HG02588 (cell line): ENCODE measurements around the gene KLHDC3.
A peak's percentile ranks its signal among the peaks of the same experiment; 100 is the strongest.

Experiments used
- ATAC-seq: cut with Tn5 transposase; IDR thresholded peaks from one replicate; pipeline ENCODE4 v1.9.1; 2021; ENCODE audit warnings: mild to moderate bottlenecking, moderate library complexity; ENCODE audit not compliant: unreplicated experiment

KLHDC3 gene

DNA sequence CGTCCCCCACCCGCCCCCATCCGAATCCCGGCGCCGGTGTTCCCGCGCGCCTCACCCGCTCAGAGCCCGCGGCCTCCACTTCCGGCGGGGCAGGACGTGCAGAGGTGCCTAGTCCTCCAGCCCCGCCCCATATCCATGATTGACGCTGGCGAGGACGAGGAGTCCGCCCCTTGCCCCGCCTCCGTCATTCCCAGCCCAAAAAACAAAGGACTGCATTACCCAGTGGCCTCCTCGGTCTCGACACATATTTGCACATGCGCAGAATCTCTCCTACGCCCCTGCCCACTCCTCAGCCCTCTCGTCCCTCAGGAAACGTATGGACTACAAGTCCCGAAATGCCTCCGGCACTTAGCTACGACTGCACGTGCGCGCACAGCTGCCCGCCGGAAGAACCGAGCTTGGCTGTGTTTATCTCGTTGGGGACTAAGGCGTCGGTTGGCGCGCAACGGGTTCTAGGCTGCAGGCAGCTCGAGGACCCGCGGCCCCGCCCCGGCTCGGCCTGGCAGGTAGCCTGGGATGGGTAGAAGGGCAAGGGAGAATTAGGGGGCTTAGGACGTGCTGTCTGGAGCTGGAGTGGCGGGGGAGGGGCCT, at the start of gene KLHDC3, which contains the start of gene MEA1:
TSS of gene KLHDC3 (plus strand) at position 407 of the 591 bp plus-strand sequence. CDS start 2,944 bp downstream, outside the sequence.
TSS of gene MEA1 (minus strand) at position 104 of the 591 bp plus-strand sequence. CDS start 133 bp downstream, outside the sequence.
- ATAC-seq, result peak; percentile 94

GRCh38 chr6:42966571-42966970, 47.5 kb upstream of the KLHDC3 start:
- ATAC-seq, result no peak

GRCh38 chr6:42967228-42967627, 46.8 kb upstream of the KLHDC3 start:
- no peak for ATAC-seq

DNA sequence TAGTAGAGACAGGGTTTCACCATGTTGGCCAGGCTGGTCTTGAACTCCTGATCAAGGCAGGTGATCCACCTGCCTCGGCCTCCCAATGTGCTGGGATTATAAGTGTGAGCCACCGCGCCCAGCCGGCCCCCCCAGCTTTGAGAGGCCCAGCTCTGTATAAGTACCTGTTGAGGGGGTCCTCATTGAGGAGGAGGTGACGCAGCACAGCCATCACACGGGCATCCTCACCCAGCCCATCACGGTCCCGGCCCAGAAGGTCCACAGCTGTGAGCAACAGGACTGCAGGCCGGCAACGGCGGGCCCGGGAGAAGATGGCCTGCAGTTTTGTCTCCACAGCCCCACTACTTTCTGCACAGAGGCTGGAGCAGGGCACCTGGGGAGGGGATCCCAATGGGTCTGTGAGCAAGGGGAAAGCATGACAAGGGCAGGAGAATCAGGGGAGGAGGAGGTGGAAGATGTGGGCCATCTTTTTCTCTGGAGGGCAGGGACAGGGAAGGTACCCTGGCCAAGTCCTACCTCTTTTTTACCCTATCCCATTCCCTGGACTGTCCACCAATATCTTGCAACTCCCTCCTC, 45.8 kb upstream of the KLHDC3 start:
- ATAC-seq, result no peak

GRCh38 chr6:42968783-42969182, 45.3 kb upstream of the KLHDC3 start:
- ATAC-seq, result no peak

GRCh38 chr6:42969431-42969830, 44.6 kb upstream of the KLHDC3 start:
- no peak for ATAC-seq

GRCh38 chr6:42969934-42970333, 44.1 kb upstream of the KLHDC3 start:
- no peak for ATAC-seq

GRCh38 chr6:42970871-42971612, 43.0 kb upstream of the KLHDC3 start:
- no peak for ATAC-seq

DNA sequence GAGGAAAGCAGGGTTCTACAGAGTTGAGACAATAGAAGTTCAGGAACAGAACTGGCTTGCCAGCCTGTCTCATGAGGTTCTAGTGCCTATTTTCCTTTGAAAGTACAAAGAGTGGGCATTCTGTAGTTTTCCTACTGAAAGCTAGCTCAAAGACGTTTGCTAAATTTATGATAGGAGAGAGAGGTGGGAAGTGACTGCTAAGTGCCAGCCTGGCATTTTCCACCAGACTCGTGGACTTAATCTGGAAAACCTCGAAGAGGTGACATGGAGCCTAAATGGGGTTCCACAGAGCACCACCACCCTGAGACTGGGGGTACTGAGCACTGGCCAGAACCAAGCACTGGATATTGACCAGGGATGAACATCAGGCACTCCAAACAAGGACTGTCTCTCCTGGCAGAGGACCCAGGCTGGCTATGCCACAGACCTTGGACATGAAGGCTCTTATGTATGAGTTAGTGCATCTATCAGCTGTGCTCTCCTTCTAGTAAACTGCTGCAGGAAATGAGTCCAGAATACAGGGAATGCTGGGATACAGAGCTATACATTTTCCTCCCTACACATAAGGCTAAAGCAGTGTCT, 42.2 kb upstream of the KLHDC3 start:
- no peak for ATAC-seq

DNA sequence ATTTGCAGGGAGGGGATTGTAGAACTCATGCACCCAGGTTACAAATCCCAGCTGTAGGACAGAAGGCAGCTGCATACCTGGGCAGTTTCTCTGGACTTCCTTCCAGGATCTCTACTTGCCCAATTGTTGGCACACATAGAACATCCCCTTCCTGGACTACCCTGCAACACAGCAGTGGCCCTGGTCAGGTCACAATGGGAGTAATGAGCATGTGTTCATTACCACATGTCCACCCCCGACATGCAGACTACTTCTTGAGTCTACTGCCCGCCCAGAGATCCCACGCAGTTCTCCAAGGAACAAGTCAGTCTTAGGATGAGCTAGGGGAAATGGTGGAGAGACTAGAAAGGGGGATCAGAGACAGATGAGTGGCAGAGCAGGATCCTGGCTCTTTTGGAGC, 40.1 kb upstream of the KLHDC3 start:
- ATAC-seq, result no peak

- no peak for ATAC-seq
Observed at GRCh38 chr6:42974919-42975505, 39.0 kb upstream of the KLHDC3 start.

- ATAC-seq, result peak; percentile 21
Observed at GRCh38 chr6:42978487-42978838, 35.6 kb upstream of the KLHDC3 start.

- peak; percentile 83 for ATAC-seq
Observed at GRCh38 chr6:42978839-42979522, 35.1 kb upstream of the KLHDC3 start, which contains the start of gene PEX6. Gene PEX6 (minus strand): TSS chr6:42979181. CDS start chr6:42979150, 31 bp downstream.

GRCh38 chr6:42979523-42980177, 34.4 kb upstream of the KLHDC3 start:
- no peak for ATAC-seq

GRCh38 chr6:42981836-42982235, 32.2 kb upstream of the KLHDC3 start:
- no peak for ATAC-seq

DNA sequence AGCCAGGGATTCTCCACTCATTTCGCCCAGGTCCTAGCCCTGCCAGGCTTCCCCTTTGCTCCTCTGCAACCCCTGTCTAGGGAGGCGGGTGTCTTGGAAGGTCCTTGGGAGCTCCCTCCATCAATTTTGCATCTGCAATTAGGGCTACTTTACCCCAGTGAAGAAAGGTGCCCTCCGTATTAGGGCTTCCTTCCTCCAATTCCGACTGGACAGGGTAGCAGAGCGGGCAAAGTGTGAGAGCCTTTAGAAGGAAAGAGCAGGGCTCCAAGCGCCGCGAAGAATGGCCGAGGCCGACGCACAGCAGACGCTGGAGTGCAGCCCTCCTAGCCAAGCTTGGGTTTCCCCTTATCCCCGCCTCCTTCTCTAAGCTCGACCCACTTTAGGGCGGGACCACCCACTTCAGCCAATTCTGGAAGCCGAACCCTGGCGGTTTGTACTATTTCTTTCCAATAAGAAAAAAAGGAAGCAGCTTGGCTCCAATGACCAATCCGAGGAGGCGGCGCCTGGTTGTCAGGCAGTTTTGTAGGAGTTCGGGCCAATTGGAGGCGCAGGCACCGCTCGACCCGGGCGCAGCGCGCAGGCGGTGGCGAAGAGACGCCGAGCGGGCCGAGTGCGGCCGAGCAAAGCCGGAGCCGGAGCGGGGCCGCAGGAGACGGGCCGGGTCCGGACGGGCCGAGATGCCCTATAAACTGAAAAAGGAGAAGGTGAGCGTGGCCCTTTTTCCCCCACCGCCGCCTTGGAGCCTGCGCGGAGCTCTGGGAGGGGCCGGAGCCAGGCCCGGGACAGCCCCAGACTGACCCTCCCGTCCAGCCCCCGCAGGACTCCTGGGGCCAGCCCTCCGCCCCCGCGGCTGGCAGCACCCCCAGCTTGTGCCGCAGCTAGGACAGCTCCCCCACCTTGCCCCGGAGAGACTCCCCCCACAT, 29.8 kb upstream of the KLHDC3 start, which contains the start of gene PPP2R5D:
TSS of gene PPP2R5D (plus strand) at position 570 of the 923 bp plus-strand sequence. CDS start at position 678, 108 bp downstream.
- peak; percentile 91 for ATAC-seq

DNA sequence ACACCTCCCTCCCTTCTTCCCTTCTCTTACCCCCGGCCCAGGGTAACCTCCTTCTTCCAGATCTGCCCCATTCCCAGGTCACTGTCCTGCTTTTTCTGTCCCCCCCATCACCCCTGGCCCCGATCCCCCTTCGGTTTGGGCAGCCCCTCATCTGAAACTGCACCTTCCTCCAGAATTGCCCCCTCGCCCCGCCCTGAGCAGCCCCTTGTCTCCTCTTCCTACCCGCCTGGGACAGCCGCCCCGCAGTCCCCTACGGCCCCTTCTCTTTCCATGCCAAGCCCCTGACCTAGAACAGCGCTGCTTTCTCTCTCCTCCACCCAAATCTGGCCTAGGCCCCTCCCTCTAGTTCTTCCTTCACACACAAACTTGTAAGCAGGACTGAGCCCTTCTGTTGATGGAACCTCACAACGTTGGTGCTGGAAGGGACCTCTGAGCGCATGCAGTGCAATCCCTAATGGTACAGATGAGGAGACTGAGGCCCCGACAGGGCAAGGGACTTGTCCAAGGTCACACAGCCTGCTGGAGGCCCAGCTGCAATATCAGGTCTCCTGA, 29.0 kb upstream of the KLHDC3 start:
- no peak for ATAC-seq

- no peak for ATAC-seq
Observed at GRCh38 chr6:42987533-42988451, 26.3 kb upstream of the KLHDC3 start.
